Progenitor cell of endocrine pancreas (in vitro differentiated cells): ENCODE data around the gene LTBP2. TPM values are rescaled to one million over a fixed set of nuclear protein-coding genes. Genes with fewer than 3 reads are reported as not detected.
A peak's percentile ranks its signal among the peaks of the same experiment; 100 is the strongest.

Experiments
- DNase-seq: peaks from one replicate; pipeline ENCODE4 v3.0.0; 2021; ENCODE audit warnings: low spot score; ENCODE audit not compliant: unreplicated experiment
- H3K27ac Mint-ChIP-seq: 2 replicates; pipeline ENCODE4 v1.8.0; 2021; ENCODE audit warnings: mild to moderate bottlenecking, moderate library complexity, mixed read lengths
- H3K27me3 Mint-ChIP-seq: 2 replicates; pipeline ENCODE4 v1.8.0; 2021; ENCODE audit warnings: mixed read lengths
- H3K36me3 Mint-ChIP-seq: 2 replicates; pipeline ENCODE4 v1.8.0; 2022; ENCODE audit warnings: mixed read lengths; ENCODE audit not compliant: insufficient read depth
- H3K4me1 Mint-ChIP-seq: 2 replicates; pipeline ENCODE4 v1.8.0; 2021; ENCODE audit warnings: low read depth, mixed read lengths
- H3K4me3 Mint-ChIP-seq: 2 replicates; pipeline ENCODE4 v1.8.0; 2021; ENCODE audit warnings: low read depth, mild to moderate bottlenecking, moderate library complexity, mixed read lengths
- H3K9me3 Mint-ChIP-seq: 2 replicates; pipeline ENCODE4 v1.8.0; 2021; ENCODE audit warnings: low read depth, mixed read lengths
- CTCF ChIP-seq: fragments of 200-600 bp; sonication (generic); IDR thresholded peaks from one replicate; pipeline ENCODE4 v1.5.0; 2021; ENCODE audit warnings: antibody characterized with exemption, mild to moderate bottlenecking; ENCODE audit not compliant: unreplicated experiment
- total RNA-seq: library from RNA; stranded (reverse); gene quantifications from 2 replicates; pipeline ENCODE4 v1.2.1, GENCODE V29; 2021

The LTBP2 gene
- total RNA-seq, 1 donor from 2014 or later, result 0.79 TPM

DNA sequence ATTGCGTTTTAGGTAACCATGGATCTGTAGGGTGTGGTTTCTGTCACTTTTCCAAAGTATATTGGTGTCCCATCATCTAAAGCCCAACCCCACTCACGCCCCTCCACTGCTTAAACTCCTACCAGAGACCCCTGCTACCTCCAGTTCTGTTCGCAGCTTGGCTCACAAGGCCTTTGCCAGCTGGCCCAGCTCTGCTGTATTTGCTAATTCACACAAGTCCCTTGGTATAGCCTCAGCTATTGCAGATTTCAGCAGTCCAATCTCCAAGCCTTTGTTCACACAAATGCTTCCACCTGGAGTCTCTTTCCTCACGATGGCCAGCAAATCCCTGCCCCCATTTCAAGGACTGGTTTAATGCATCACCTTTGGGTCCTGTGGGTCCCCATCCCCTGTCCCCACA, 94.3 kb downstream of the LTBP2 start:
- Mint-ChIP-seq H3K9me3 (no peaks in the 10 kb centered on the region), H3K4me3 (no peak overlapping the region), H3K27ac (no peak overlapping the region), H3K36me3 (no peaks in the 10 kb centered on the region), H3K27me3 (no peaks in the 10 kb centered on the region), H3K4me1 (peaks cover 2% of the 10 kb centered on the region)
- DNase-seq, result no peak
- no peak for TF ChIP-seq CTCF

DNA sequence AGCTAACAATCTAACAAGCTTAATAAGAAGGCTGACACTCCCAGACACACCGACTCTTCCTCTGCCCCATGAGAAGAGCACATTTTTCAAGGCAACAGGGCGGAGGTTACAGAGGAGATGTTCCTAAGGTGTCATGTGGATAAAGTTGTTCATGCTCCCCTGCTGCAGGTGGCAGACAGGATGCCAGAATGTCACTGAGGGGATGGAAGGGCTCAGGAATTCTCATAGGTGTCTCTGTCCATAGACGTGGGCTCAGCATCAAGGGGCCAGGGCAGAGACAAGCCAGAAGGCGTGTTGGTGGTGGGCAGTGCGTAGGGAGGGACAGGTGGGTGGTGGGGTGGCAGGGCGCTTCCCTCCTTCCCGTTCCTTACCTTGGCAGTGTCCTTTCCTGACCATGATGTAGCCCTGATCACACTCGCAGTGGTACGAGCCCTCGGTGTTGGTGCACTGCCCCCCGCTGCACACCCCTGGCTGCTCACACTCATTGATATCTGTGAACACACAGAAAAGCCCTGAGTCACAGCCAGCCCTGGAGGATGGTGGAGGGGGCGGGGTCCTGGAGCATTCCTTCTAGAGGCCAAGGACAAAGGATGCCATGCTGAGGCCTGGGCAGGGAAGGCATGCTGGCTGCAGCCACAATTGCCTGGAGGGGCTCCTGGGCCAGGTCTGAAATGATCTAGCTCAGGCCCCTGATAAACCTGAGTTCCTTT, 95.4 kb downstream of the LTBP2 start:
- Mint-ChIP-seq H3K27me3 (peaks cover 3% of the 10 kb centered on the region), H3K4me3 (no peak overlapping the region), H3K4me1 (peaks cover 2% of the 10 kb centered on the region), H3K36me3 (no peaks in the 10 kb centered on the region), H3K9me3 (no peaks in the 10 kb centered on the region), H3K27ac (peak overlapping the region; percentile 41)
- no peak for DNase-seq
- TF ChIP-seq CTCF, result no peak

DNA sequence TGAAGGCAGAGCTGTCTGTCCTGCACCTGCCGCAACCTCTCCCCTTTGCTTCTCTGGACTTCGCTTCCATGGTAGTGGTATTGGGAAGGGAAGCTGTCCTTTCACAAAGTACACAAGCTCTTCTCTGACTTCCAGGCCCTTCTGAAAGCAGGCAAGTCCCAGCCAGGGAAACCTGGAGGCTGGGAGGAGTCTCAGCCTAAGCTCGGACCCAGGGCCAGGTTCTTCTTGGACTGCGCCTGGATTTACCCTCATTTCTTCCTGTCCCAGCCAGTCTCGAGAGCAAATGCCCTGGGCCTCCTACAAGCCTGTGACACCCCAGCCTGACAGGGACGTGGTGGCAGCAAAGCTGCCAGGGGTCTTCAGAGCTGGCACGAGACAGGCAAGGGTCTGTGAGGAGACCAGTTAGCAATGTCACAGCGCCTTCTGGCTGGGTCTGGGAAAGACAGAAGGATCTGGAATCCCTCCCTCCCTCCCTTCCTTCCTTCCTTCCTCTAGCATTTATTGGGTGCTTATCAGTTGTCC, 96.1 kb downstream of the LTBP2 start:
- Mint-ChIP-seq H3K36me3 (no peaks in the 10 kb centered on the region), H3K27me3 (peaks cover 9% of the 10 kb centered on the region), H3K4me3 (no peak overlapping the region), H3K27ac (no peak overlapping the region), H3K4me1 (peaks cover 2% of the 10 kb centered on the region), H3K9me3 (no peaks in the 10 kb centered on the region)
- DNase-seq, result no peak
- TF ChIP-seq CTCF, result no peak

GRCh38 chr14:74514471-74514941, 97.5 kb downstream of the LTBP2 start:
- Mint-ChIP-seq H3K4me1 (peaks cover 2% of the 10 kb centered on the region), H3K9me3 (no peaks in the 10 kb centered on the region), H3K27me3 (peaks cover 14% of the 10 kb centered on the region), H3K4me3 (no peak overlapping the region), H3K36me3 (no peaks in the 10 kb centered on the region), H3K27ac (no peak overlapping the region)
- TF ChIP-seq CTCF, result no peak
- no peak for DNase-seq

- Mint-ChIP-seq H3K27me3 (peaks cover 26% of the 10 kb centered on the region), H3K4me3 (no peak overlapping the region), H3K27ac (no peak overlapping the region), H3K36me3 (no peaks in the 10 kb centered on the region), H3K4me1 (peaks cover 2% of the 10 kb centered on the region), H3K9me3 (no peaks in the 10 kb centered on the region)
- TF ChIP-seq CTCF, result no peak
- no peak for DNase-seq
Observed at GRCh38 chr14:74511966-74512830, 99.8 kb downstream of the LTBP2 start.
